Smooth muscle cell (in vitro differentiated cells): ENCODE results near the gene NAA20. TPM values are rescaled to one million over a fixed set of nuclear protein-coding genes. Genes with fewer than 3 reads are reported as not detected.
A peak's percentile ranks its signal among the peaks of the same experiment; 100 is the strongest.

Experiments
- DNase-seq: peaks from one replicate; lab custom pipeline; 2025; ENCODE audit not compliant: unreplicated experiment; lab: John Stamatoyannopoulos, UW
- H2AFZ ChIP-seq: fragments of 200-600 bp; sonication (generic); 2 replicates; pipeline ENCODE4 v1.6.0; 2016; ENCODE audit warnings: antibody characterized with exemption, low read depth, mild to moderate bottlenecking
- H3F3A ChIP-seq: fragments of 200-600 bp; sonication (generic); 2 replicates; pipeline ENCODE4 v1.6.0; 2017; ENCODE audit warnings: antibody characterized with exemption, low read depth
- H3K27ac ChIP-seq: fragments of 200-600 bp; sonication (generic); 2 replicates; pipeline ENCODE4 v1.5.1; 2016; ENCODE audit warnings: low read depth, mild to moderate bottlenecking
- H3K27me3 ChIP-seq: fragments of 200-600 bp; sonication (generic); 2 replicates; pipeline ENCODE4 v1.6.1; 2016; ENCODE audit warnings: low read depth, mild to moderate bottlenecking
- H3K36me3 ChIP-seq: fragments of 200-600 bp; sonication (generic); 2 replicates; pipeline ENCODE4 v1.5.1; 2016; ENCODE audit warnings: low read depth
- H3K4me1 ChIP-seq: fragments of 200-600 bp; sonication (generic); 2 replicates; pipeline ENCODE4 v1.5.1; 2016; ENCODE audit warnings: low read depth
- H3K4me2 ChIP-seq: fragments of 200-600 bp; sonication (generic); 2 replicates; pipeline ENCODE4 v1.6.0; 2016; ENCODE audit warnings: mild to moderate bottlenecking
- H3K4me3 ChIP-seq: fragments of 200-600 bp; sonication (generic); 2 replicates; pipeline ENCODE4 v1.5.1; 2016; ENCODE audit warnings: mild to moderate bottlenecking
- H3K79me2 ChIP-seq: fragments of 200-600 bp; sonication (generic); 2 replicates; pipeline ENCODE4 v1.6.0; 2016; ENCODE audit warnings: low read depth, mild to moderate bottlenecking
- H3K9ac ChIP-seq: fragments of 200-600 bp; sonication (generic); 2 replicates; pipeline ENCODE4 v1.6.0; 2016; ENCODE audit warnings: low read depth
- H3K9me3 ChIP-seq: fragments of 200-600 bp; sonication (generic); replicated peaks from 2 replicates; pipeline ENCODE4 v1.5.1; 2016; ENCODE audit warnings: low read depth
- H4K20me1 ChIP-seq: fragments of 200-600 bp; sonication (generic); 2 replicates; pipeline ENCODE4 v1.6.0; 2016; ENCODE audit warnings: low read depth
- WGBS: methylation state at CpG from one replicate; pipeline ENCODE4 v1.1.7; 2016; ENCODE audit warnings: low lambda C conversion rate; 5-methylcytosine and 5-hydroxymethylcytosine counted together
- polyA plus RNA-seq: library from polyadenylated mRNA; unstranded; fragments of >200 nt; fragmentation: Nextera tagmentation; extraction: Ambion mirVana; gene quantifications from 2 replicates; pipeline ENCODE4 v1.2.1, GENCODE V29; 2016
- total RNA-seq: library from RNA; depleted of rRNA; stranded (reverse); fragments of >200 nt; gene quantifications from 2 replicates; pipeline ENCODE4 v1.2.3, GENCODE V29; 2014
- TF ChIP-seq, protein P1 (sequence below): fragments of 200-600 bp; sonication (generic); IDR thresholded peaks from 2 replicates; pipeline ENCODE4 v1.5.1; 2017; ENCODE audit warnings: borderline replicate concordance, mild to moderate bottlenecking, antibody characterized with exemption; ENCODE audit not compliant: insufficient read depth, poor library complexity, severe bottlenecking

NAA20 gene
- total and polyA plus RNA-seq, 2 experiments from 2014 or later = 49.4 to 96.9 TPM

DNA sequence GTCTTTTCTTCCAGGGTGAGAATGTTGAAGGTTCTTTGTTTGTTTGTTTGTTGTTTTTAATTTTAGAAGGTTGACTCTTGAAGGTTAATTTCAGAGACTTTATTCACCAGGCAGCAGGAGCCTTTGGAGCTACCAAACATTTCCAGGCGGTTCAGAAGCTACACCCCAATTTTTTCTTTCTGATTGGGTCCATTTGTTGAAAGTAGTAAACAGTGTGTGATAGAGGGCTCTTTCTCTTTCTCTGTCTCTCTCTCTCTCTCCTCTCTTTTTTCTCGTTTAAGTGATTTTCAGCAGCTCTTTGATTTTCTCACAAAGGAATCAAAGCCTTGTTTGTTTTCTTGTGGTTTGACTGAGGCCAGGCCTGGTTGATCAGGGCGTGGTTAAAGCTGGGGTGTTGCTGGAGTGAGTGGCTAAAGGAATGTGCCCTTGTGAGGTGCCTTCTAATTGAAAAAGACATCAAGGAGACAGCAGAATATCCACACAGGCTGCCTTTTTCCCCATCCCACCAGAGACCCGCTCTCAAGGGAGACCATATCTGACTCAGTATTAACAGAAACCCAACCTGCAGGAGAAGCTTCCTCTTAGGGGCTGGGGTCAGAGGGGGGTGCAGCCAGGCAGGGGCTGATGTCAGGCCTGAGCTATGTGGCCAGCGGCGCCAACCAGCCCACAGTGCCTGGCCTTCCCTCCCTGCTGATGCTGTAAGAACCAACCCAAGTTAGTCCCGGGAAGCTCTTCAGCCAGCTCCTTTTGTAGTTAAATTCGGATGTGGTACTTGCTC, 40.4 kb upstream of the NAA20 start:
- H3K4me3 ChIP-seq = peak overlapping the region; percentile 56
- H3K4me1 ChIP-seq = peaks cover 32% of the 10 kb centered on the region
- TF ChIP-seq, protein P1, sequence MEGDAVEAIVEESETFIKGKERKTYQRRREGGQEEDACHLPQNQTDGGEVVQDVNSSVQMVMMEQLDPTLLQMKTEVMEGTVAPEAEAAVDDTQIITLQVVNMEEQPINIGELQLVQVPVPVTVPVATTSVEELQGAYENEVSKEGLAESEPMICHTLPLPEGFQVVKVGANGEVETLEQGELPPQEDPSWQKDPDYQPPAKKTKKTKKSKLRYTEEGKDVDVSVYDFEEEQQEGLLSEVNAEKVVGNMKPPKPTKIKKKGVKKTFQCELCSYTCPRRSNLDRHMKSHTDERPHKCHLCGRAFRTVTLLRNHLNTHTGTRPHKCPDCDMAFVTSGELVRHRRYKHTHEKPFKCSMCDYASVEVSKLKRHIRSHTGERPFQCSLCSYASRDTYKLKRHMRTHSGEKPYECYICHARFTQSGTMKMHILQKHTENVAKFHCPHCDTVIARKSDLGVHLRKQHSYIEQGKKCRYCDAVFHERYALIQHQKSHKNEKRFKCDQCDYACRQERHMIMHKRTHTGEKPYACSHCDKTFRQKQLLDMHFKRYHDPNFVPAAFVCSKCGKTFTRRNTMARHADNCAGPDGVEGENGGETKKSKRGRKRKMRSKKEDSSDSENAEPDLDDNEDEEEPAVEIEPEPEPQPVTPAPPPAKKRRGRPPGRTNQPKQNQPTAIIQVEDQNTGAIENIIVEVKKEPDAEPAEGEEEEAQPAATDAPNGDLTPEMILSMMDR = no peak
- peaks cover 58% of the 10 kb centered on the region for H3F3A ChIP-seq
- peak overlapping the region; percentile 97 for H3K27ac ChIP-seq
- H3K79me2 ChIP-seq = peaks cover 54% of the 10 kb centered on the region
- H2AFZ ChIP-seq = peak overlapping the region; percentile 8
- peak overlapping the region; percentile 89 for H3K4me2 ChIP-seq
- no peaks in the 10 kb centered on the region for H3K36me3 ChIP-seq
- H3K9me3 ChIP-seq = no peaks in the 10 kb centered on the region
- H3K9ac ChIP-seq = peak overlapping the region; percentile 87
- WGBS = 2% methylated on average over 8 of the region's 8 CpGs
- H3K27me3 ChIP-seq = no peaks in the 10 kb centered on the region
- peaks cover 34% of the 10 kb centered on the region for H4K20me1 ChIP-seq
- DNase-seq = no peak

DNA sequence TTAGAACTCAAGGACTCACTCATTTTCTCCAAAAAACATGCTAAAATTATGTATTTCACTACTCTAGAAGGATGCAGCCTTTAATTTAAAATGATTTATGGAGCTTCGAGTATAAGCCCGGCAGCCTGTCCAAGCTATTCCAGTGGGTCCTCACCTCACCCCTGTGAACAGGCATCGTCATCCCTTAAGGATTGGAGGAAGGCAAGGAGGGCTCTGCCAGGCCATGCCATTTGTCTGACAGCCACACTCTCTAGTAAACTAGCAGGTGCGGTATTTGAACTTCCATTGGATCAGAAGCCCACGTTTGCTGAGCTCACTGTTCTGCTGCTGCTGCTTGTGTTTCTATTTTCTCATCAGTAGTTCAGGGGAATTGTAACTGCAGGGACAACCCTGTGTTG, 39.8 kb upstream of the NAA20 start:
- Histone ChIP-seq H2AFZ (no peak overlapping the region), H3K79me2 (peaks cover 60% of the 10 kb centered on the region), H3K27ac (peak overlapping the region; percentile 97), H3K4me3 (peak overlapping the region; percentile 56), H3K36me3 (no peaks in the 10 kb centered on the region), H4K20me1 (peaks cover 40% of the 10 kb centered on the region), H3F3A (peaks cover 56% of the 10 kb centered on the region), H3K27me3 (no peaks in the 10 kb centered on the region), H3K9me3 (no peaks in the 10 kb centered on the region), H3K4me1 (peaks cover 32% of the 10 kb centered on the region), H3K4me2 (peak overlapping the region; percentile 89), H3K9ac (peak overlapping the region; percentile 87)
- WGBS = 53% methylated on average over 5 of the region's 5 CpGs
- no peak for DNase-seq
- TF ChIP-seq, protein P1 = no peak

DNA sequence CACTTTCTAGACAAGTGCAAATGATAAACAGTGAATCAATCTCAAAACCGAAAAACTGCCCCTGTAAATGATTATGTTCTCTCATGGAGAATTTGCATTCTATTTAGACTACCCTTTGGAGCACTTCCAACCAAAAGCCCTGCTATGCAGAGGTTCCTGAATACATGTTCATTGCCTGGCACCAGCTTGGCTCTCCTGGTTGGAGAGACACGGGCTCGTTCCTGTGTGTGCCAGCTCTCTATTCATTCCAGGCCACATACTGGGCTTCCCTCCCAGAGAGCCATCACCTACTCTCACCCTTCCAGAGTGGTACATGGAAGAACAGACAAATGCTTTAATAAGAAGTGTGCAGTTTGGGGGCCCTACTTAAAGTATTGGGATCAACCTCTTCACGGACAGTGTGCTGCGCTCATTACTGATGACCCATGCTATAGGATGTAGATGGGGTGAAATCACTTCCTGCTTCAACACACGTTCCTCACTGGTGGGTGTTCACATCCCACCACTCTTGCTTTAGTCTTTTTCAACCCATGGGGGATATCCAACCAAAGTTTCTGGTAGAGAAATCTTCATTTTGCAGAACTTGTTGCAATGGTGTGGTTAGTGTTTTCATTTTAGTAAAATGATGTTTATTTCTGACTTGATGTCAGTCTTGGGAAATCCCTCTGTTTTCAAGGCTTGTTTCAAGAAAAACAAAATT, 38.5 kb upstream of the NAA20 start:
- Histone ChIP-seq H3K4me1 (peaks cover 32% of the 10 kb centered on the region), H3K36me3 (no peaks in the 10 kb centered on the region), H3K27ac (peak overlapping the region; percentile 97), H3K9me3 (no peaks in the 10 kb centered on the region), H3K79me2 (peaks cover 73% of the 10 kb centered on the region), H2AFZ (no peak overlapping the region), H4K20me1 (peaks cover 52% of the 10 kb centered on the region), H3K9ac (no peak overlapping the region), H3F3A (peaks cover 49% of the 10 kb centered on the region), H3K4me2 (peak overlapping the region; percentile 89), H3K4me3 (no peak overlapping the region), H3K27me3 (no peaks in the 10 kb centered on the region)
- 81% methylated on average over 6 of the region's 6 CpGs for WGBS
- TF ChIP-seq, protein P1 = no peak
- DNase-seq = no peak
